Skeletal muscle satellite cell (primary cell): Measurements from ENCODE around the gene AP2B1.

ENCODE experiments used
- H3K27me3 ChIP-seq: 2 replicates; pipeline ENCODE4 v1.7.0; 2013; ENCODE audit warnings: low read length; ENCODE audit not compliant: control insufficient read depth, insufficient read depth
- H3K36me3 ChIP-seq: 2 replicates; pipeline ENCODE4 v1.7.0; 2013; ENCODE audit warnings: mild to moderate bottlenecking, control low read depth, low read length; ENCODE audit not compliant: insufficient read depth
- H3K4me1 ChIP-seq: 2 replicates; pipeline ENCODE4 v1.7.0; 2013; ENCODE audit warnings: low read length; ENCODE audit not compliant: control insufficient read depth, insufficient read depth
- H3K4me2 ChIP-seq: 2 replicates; pipeline ENCODE4 v1.7.0; 2013; ENCODE audit warnings: mild to moderate bottlenecking, low read length
- H3K4me3 ChIP-seq: 2 replicates; pipeline ENCODE4 v1.7.0; 2013; ENCODE audit warnings: low read length
- H3K9ac ChIP-seq: 2 replicates; pipeline ENCODE4 v1.7.0; 2013; ENCODE audit warnings: mild to moderate bottlenecking, low read depth, low read length, moderate library complexity
- H3K9me3 ChIP-seq: replicated peaks from 2 replicates; pipeline ENCODE4 v1.7.0; 2013; ENCODE audit warnings: mild to moderate bottlenecking, control low read depth, low read length

The AP2B1 gene

DNA sequence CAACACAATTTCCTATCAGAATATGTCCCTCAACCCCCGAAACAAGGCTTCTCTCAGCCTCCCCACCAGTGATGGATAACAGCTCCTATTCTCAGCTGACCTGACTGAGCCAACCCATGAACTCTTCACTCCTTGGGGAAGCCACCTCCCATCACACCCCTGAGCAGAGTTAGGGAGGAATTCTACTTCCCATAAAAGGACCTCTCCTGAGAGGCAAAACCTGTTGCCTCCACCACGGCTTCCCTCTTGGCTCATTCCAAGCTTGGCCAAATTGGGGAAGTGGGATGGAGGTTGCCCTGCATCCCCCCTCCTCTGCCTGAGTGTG lies 138.6 kb downstream of the AP2B1 start:
- H3K9me3 ChIP-seq: no peaks in the 10 kb centered on the region
- peaks cover 44% of the 10 kb centered on the region for H3K36me3 ChIP-seq
- no peak overlapping the region for H3K4me2 ChIP-seq
- no peaks in the 10 kb centered on the region for H3K27me3 ChIP-seq
- H3K4me3 ChIP-seq: no peak overlapping the region
- H3K4me1 ChIP-seq: peaks cover 20% of the 10 kb centered on the region
- no peak overlapping the region for H3K9ac ChIP-seq

DNA sequence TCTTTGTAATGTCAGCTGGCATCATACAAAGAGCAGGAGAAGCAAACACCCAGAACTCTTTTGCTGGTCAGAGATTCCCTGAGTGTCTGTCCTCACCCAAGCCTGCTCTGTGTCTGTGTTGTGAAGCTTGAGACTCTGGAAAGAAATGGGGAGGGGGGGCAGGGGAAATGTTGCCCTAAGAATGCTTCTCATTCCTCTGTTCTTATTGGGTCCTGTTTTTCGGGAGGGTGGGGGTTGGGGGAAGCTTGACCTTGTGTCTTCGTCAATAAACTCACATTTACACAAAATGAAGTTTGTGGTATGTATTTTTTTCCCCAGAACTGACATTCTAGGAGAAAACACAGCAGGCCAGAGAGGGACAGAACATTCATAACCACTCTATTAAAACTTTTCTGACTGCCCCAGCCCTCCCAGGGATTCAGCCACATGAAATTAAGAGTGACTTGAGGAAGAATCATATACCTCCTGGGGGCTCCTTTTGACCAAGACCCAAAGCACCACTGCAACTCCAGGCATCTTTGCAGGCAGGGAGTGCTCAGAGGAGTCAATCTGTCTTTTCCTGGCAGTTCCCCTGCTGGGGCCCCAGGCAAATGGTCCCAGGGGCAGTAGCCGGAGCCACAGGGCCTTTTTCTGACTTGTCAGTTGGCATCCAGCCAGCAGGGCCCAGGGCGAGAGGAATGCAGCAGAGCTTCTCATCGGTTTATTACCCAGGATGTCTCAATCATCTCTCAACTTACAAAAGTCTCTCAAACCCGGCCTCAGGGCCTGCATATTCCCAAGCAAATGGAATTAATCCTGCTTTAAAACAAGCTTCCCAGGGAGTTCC lies 139.2 kb downstream of the AP2B1 start:
- no peaks in the 10 kb centered on the region for H3K27me3 ChIP-seq
- no peaks in the 10 kb centered on the region for H3K9me3 ChIP-seq
- no peak overlapping the region for H3K4me3 ChIP-seq
- H3K4me2 ChIP-seq: peak overlapping the region; percentile 28
- H3K4me1 ChIP-seq: peaks cover 26% of the 10 kb centered on the region
- peak overlapping the region; percentile 25 for H3K9ac ChIP-seq
- peaks cover 41% of the 10 kb centered on the region for H3K36me3 ChIP-seq

GRCh38 chr17:35726953-35727460 lies 139.9 kb downstream of the AP2B1 start:
- H3K36me3 ChIP-seq: peaks cover 37% of the 10 kb centered on the region
- peak overlapping the region; percentile 28 for H3K4me2 ChIP-seq
- no peaks in the 10 kb centered on the region for H3K27me3 ChIP-seq
- H3K9me3 ChIP-seq: no peaks in the 10 kb centered on the region
- no peak overlapping the region for H3K4me3 ChIP-seq
- H3K9ac ChIP-seq: peak overlapping the region; percentile 25
- H3K4me1 ChIP-seq: peaks cover 27% of the 10 kb centered on the region

GRCh38 chr17:35727635-35728034 lies 140.5 kb downstream of the AP2B1 start:
- Histone ChIP-seq H3K36me3 (peaks cover 37% of the 10 kb centered on the region), H3K9me3 (no peaks in the 10 kb centered on the region), H3K4me1 (peaks cover 30% of the 10 kb centered on the region), H3K4me2 (no peak overlapping the region), H3K9ac (no peak overlapping the region), H3K4me3 (no peak overlapping the region), H3K27me3 (no peaks in the 10 kb centered on the region)

GRCh38 chr17:35728551-35728950 lies 141.4 kb downstream of the AP2B1 start:
- Histone ChIP-seq H3K9me3 (no peaks in the 10 kb centered on the region), H3K36me3 (peaks cover 30% of the 10 kb centered on the region), H3K27me3 (no peaks in the 10 kb centered on the region), H3K4me1 (peaks cover 30% of the 10 kb centered on the region), H3K4me3 (no peak overlapping the region), H3K9ac (no peak overlapping the region), H3K4me2 (no peak overlapping the region)

- Histone ChIP-seq H3K4me2 (no peak overlapping the region), H3K4me3 (no peak overlapping the region), H3K36me3 (peaks cover 21% of the 10 kb centered on the region), H3K9me3 (no peaks in the 10 kb centered on the region), H3K4me1 (peaks cover 30% of the 10 kb centered on the region), H3K27me3 (no peaks in the 10 kb centered on the region), H3K9ac (no peak overlapping the region)
Measured at GRCh38 chr17:35729405-35729833, 142.3 kb downstream of the AP2B1 start.

DNA sequence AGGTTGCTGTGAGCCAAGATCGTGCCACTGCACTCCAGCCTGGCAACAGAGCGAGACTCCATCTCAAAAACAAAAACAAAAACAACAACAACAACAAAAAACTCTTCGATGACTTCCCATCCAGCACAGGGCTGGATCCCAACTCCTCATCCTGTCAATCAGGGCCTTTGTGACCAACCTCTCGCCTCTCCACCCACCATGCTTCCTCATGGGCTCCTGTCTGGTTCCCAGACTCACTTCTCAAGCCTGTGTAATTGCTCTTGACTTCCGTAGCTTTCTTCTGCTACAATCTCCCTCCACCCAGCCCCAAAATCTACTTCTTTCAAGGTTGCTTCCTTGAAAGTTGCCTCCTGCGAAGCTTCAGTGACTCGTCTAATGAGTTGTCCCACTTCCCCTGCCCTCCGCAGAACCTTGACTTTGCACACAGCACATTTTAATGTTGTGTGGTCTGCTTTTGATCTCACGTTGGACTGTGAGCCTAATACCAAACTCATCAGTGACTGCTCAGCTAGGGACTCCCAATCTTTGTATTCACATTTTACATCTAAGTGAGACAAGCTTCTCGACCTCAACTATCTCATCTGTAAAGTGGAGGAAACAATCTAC lies 143.4 kb downstream of the AP2B1 start:
- Histone ChIP-seq H3K36me3 (peaks cover 10% of the 10 kb centered on the region), H3K9me3 (no peaks in the 10 kb centered on the region), H3K27me3 (no peaks in the 10 kb centered on the region), H3K9ac (no peak overlapping the region), H3K4me3 (no peak overlapping the region), H3K4me2 (no peak overlapping the region), H3K4me1 (peaks cover 29% of the 10 kb centered on the region)

GRCh38 chr17:35731239-35731916 lies 144.3 kb downstream of the AP2B1 start, which contains the start of gene RASL10B:
TSS of gene RASL10B (plus strand) at chr17:35731639. CDS start at chr17:35735185, 3,546 bp downstream.
- Histone ChIP-seq H3K4me3 (peak within 1 kb of the TSS; percentile 68), H3K9me3 (no peaks in the 10 kb centered on the region), H3K27me3 (no peaks in the 10 kb centered on the region), H3K4me1 (peaks cover 20% of the 10 kb centered on the region), H3K9ac (peak within 1 kb of the TSS; percentile 41), H3K4me2 (peak within 1 kb of the TSS; percentile 79), H3K36me3 (peaks cover 6% of the 10 kb centered on the region)

DNA sequence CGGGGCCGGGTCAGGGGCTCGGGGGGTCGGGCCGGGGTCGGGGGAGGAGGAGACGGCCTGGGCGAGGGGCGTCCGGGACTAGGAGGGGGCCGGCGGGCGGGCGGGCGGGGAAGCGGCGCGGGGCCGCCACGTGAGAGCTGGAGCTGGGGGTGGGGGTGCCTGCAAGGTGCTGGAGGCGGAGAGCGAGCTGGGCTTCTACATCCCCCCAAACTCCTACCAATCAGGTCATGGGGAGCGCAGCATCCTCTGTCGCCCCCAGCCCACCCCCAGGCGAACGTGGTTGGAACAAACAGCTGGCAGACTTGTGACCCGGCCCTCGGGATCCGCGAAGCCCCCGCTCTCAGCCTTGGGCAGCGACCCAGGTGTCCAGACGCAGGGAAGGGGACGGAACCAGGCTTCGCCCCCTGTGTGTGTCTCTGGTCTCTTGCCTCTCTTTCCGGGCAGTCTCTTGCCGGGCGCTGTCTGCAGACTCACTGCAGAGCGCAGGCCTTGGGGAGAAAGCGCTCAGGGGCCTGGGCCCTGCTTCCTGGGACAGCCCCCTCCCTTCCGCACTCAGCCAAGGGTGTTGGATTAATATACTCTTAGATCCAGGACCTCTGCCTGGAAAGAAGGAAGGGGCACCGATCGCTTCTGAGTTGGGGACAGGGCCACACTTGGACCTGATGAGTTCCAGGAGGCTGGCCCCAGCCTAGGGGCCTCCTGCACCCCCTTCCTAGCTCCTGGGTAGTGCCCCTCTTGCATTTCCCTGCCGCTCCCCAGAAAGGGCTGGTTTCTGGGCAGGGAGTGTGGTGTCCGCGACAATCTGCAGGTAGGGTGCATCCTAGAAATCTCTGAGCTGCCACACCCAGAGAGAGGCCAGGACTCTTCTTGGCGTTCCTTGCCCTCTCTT lies 145.0 kb downstream of the AP2B1 start:
- Histone ChIP-seq H3K4me1 (peaks cover 12% of the 10 kb centered on the region), H3K36me3 (peaks cover 6% of the 10 kb centered on the region), H3K4me3 (peak overlapping the region; percentile 56), H3K27me3 (peaks cover under 1% of the 10 kb centered on the region), H3K9ac (peak overlapping the region; percentile 41), H3K4me2 (peak overlapping the region; percentile 79), H3K9me3 (no peaks in the 10 kb centered on the region)

- Histone ChIP-seq H3K9me3 (no peaks in the 10 kb centered on the region), H3K4me2 (no peak overlapping the region), H3K9ac (no peak overlapping the region), H3K27me3 (peaks cover 4% of the 10 kb centered on the region), H3K4me1 (peaks cover 10% of the 10 kb centered on the region), H3K4me3 (no peak overlapping the region), H3K36me3 (peaks cover 6% of the 10 kb centered on the region)
Measured at GRCh38 chr17:35732806-35733136, 145.6 kb downstream of the AP2B1 start.

- H3K4me3 ChIP-seq: no peak overlapping the region
- no peaks in the 10 kb centered on the region for H3K9me3 ChIP-seq
- peaks cover 9% of the 10 kb centered on the region for H3K27me3 ChIP-seq
- H3K36me3 ChIP-seq: peaks cover under 1% of the 10 kb centered on the region
- no peak overlapping the region for H3K4me2 ChIP-seq
- no peak overlapping the region for H3K9ac ChIP-seq
- peaks cover 10% of the 10 kb centered on the region for H3K4me1 ChIP-seq
Measured at GRCh38 chr17:35733366-35733765, 146.2 kb downstream of the AP2B1 start.
